K562 (cell line): ENCODE measurements around the gene EPHB3. TPM values are rescaled to one million over a fixed set of nuclear protein-coding genes. Genes with fewer than 3 reads are reported as not detected.

Experiments
- ATAC-seq: fragments of 200-7000 bp; cut with Tn5 transposase; 3 replicates; pipeline ENCODE4 v1.9.1; 2020; ENCODE audit warnings: moderate library complexity
- BruUV-seq: library from RNA; stranded (reverse); fragments of 400-500 nt; replicated peaks from 2 replicates; lab custom pipeline; 2021; lab: Mats Ljungman, UMichigan
- CTCF ChIA-PET: fragments of 300-600 bp; formaldehyde crosslinking; extraction: SDS; loops from one replicate; lab custom pipeline; 2021; ENCODE audit warnings: low intra/inter-chr PET ratio; lab: Yijun Ruan, JAX
- POLR2A ChIA-PET: fragments of 300-600, 350-650 bp; sonication (Branson Sonifier 250); formaldehyde crosslinking; extraction: SDS; loops from one replicate; lab custom pipeline; 2021; ENCODE audit warnings: antibody characterized with exemption, inconsistent platforms; lab: Yijun Ruan, JAX
- DNase-seq, 4 experiments: peaks; one replicate each; pipeline versions ENCODE4 v3.0.0 to v3.0.0-alpha.2; 2011 to 2018; ENCODE audit warnings: low spot score in 3 of 4, mixed read lengths in 3 of 4; ENCODE audit errors: extremely low read depth in 1 of 4
- FAIRE-seq: peaks from 2 replicates; lab custom pipeline; 2011; peaks lifted over from hg19 to GRCh38; lab: Jason Lieb, UNC
- H2AFZ ChIP-seq: 2 replicates; pipeline ENCODE4 v1.6.0; 2011; ENCODE audit warnings: low read depth, low read length, control low read depth, inconsistent platforms
- H3K27ac ChIP-seq: fragments of 200-600 bp; 3 replicates; pipeline ENCODE4 v1.8.0; 2011; ENCODE audit warnings: low read depth, mild to moderate bottlenecking, control low read depth, inconsistent platforms, low read length, moderate library complexity, mixed read lengths; ENCODE audit errors: extremely low read depth
- H3K27me3 ChIP-seq, 2 experiments: fragments of 300-600 bp in 1 of 2; 2 replicates in 1 of 2; 3 replicates in 1 of 2; pipeline versions ENCODE4 v1.6.0 to v1.8.0; 2011; ENCODE audit warnings: inconsistent platforms in 2 of 2, low read length in 2 of 2, mild to moderate bottlenecking in 1 of 2, mixed read lengths in 1 of 2, moderate library complexity in 1 of 2; ENCODE audit not compliant: control insufficient read depth in 2 of 2, insufficient read depth in 2 of 2
- H3K36me3 ChIP-seq: fragments of 300-600 bp; 3 replicates; pipeline ENCODE4 v1.8.0; 2011; ENCODE audit warnings: mild to moderate bottlenecking, low read length, inconsistent platforms; ENCODE audit not compliant: control insufficient read depth, insufficient read depth
- H3K4me1 ChIP-seq, 2 experiments: fragments of 200-600 bp in 1 of 2; replicated peaks in 1 of 2; 2 replicates in 1 of 2; 3 replicates in 1 of 2; pipeline versions ENCODE4 v1.5.1 to v1.8.0; 2011; ENCODE audit warnings: inconsistent platforms in 2 of 2, low read length in 2 of 2, mild to moderate bottlenecking in 1 of 2, mixed read lengths in 1 of 2, moderate library complexity in 1 of 2; ENCODE audit not compliant: control insufficient read depth in 2 of 2, insufficient read depth in 2 of 2
- H3K4me2 ChIP-seq: 2 replicates; pipeline ENCODE4 v1.6.1; 2011; ENCODE audit warnings: low read length, control low read depth, inconsistent platforms, mixed read lengths; ENCODE audit not compliant: insufficient read depth
- H3K4me3 ChIP-seq: fragments of 200-600 bp; sonication (generic), shearing (Covaris generic); 2 replicates; pipeline ENCODE4 v1.5.1; 2016; ENCODE audit warnings: control low read depth, inconsistent platforms
- H3K79me2 ChIP-seq: fragments of 200-600 bp; 3 replicates; pipeline ENCODE4 v1.8.0; 2011; ENCODE audit warnings: low read length, inconsistent platforms; ENCODE audit not compliant: control insufficient read depth, insufficient read depth
- H3K9ac ChIP-seq, 2 experiments: 2 replicates each; pipeline versions ENCODE4 v1.6.0 to v1.6.1; 2011; ENCODE audit warnings: low read depth in 2 of 2, low read length in 2 of 2, control low read depth in 1 of 2, inconsistent platforms in 1 of 2, mild to moderate bottlenecking in 1 of 2, mixed read lengths in 1 of 2; ENCODE audit not compliant: insufficient read depth in 1 of 2
- H3K9me1 ChIP-seq: one replicate; pipeline ENCODE4 v1.6.0; 2011; ENCODE audit warnings: inconsistent platforms, mild to moderate bottlenecking, low read length, moderate library complexity; ENCODE audit not compliant: control insufficient read depth, insufficient read depth
- H3K9me3 ChIP-seq: replicated peaks from 2 replicates; pipeline ENCODE4 v1.5.1; 2011; ENCODE audit warnings: low read depth, low read length, inconsistent platforms; ENCODE audit not compliant: control insufficient read depth, insufficient read depth
- H4K20me1 ChIP-seq: replicated peaks from 2 replicates; pipeline ENCODE4 v1.6.1; 2011; ENCODE audit warnings: low read length, inconsistent platforms, mixed read lengths; ENCODE audit not compliant: control insufficient read depth, insufficient read depth
- CEBPG ChIP-seq, 3 experiments: fragments of 200-800 bp in 1 of 3; sonication (Bioruptor generic) in 1 of 3; sonication (generic) in 1 of 3; formaldehyde crosslinking in 1 of 3; IDR thresholded peaks in 2 of 3; conservative IDR thresholded peaks in 1 of 3; 2 replicates each; pipeline versions ENCODE4 v1.6.1 to v1.8.0; 2016 to 2022; ENCODE audit warnings: missing compliant biosample characterization in 2 of 3, missing genetic modification characterization in 2 of 3, mild to moderate bottlenecking in 1 of 3, missing genetic modification reagents in 1 of 3
- FIP1L1 ChIP-seq: fragments of 200-400 bp; formaldehyde crosslinking; IDR thresholded peaks from 2 replicates; pipeline ENCODE4 v1.6.1; 2018; ENCODE audit warnings: mild to moderate bottlenecking, low read depth, low read length; ENCODE audit not compliant: poor library complexity, severe bottlenecking
- PCBP1 ChIP-seq: fragments of 200-400 bp; formaldehyde crosslinking; IDR thresholded peaks from 2 replicates; pipeline ENCODE4 v1.6.1; 2018; ENCODE audit warnings: mild to moderate bottlenecking, low read depth, low read length; ENCODE audit not compliant: poor library complexity, severe bottlenecking
- WGBS: fragments of 100-300 bp; shearing (Covaris generic); methylation state at CpG from one replicate; pipeline ENCODE4 v1.1.6; 2016; ENCODE audit warnings: low coverage, mixed read lengths; ENCODE audit not compliant: insufficient coverage; ENCODE audit errors: missing lambda C conversion rate; 5-methylcytosine and 5-hydroxymethylcytosine counted together
- in situ Hi-C: fragments of 300-500 bp; cut with MboI; formaldehyde crosslinking; loops from 4 replicates; pipeline ENCODE4 v1.15.0; 2018; ENCODE audit warnings: inconsistent platforms, mixed read lengths
- intact Hi-C: fragments of 100-400 bp; cut with micrococcal nuclease; formaldehyde crosslinking; loops from 2 replicates; pipeline ENCODE4 v1.14.2; 2022
- polyA plus RNA-seq, 8 experiments: library from polyadenylated mRNA; depleted of rRNA in 4 of 8; stranded (reverse) in 5 of 8; unstranded in 3 of 8; fragments of >200 nt; fragmentation: Nextera tagmentation in 2 of 8; fragmentation: Illumina TruSeq in 1 of 8; extraction: Ambion mirVana in 2 of 8; extraction: Trizol in 1 of 8; gene quantifications; 2 replicates each; pipeline versions ENCODE4 v1.2.1 to v1.2.3, GENCODE V29; 2011 to 2014; ENCODE audit warnings: inconsistent platforms in 1 of 8, missing spikeins in 1 of 8
- total RNA-seq, 7 experiments: library from RNA; depleted of rRNA in 6 of 7; stranded (reverse); fragments of >200 nt in 6 of 7; fragmentation: Illumina TruSeq in 2 of 7; extraction: Trizol in 2 of 7; gene quantifications; 2 replicates each; pipeline versions ENCODE4 v1.2.1 to v1.2.3, GENCODE V29; 2011 to 2021; ENCODE audit warnings: low replicate concordance in 1 of 7
- TF ChIP-seq, protein P1 (sequence below), 2 experiments: fragments of 450-650 bp; IDR thresholded peaks; 2 replicates each; pipeline ENCODE4 v1.6.1; 2018; ENCODE audit warnings: mild to moderate bottlenecking in 2 of 2, low read depth in 1 of 2; ENCODE audit not compliant: partially characterized antibody in 2 of 2
- TF ChIP-seq, protein P2 (sequence below): IDR thresholded peaks from 2 replicates; pipeline ENCODE4 v1.6.1; 2016; ENCODE audit warnings: missing genetic modification characterization, missing compliant biosample characterization

EPHB3 gene
- total and polyA plus RNA-seq, 9 of the 15 experiments (the other 6 are each of a cell fraction or from before 2014, with no cell fraction given) = not detected

DNA sequence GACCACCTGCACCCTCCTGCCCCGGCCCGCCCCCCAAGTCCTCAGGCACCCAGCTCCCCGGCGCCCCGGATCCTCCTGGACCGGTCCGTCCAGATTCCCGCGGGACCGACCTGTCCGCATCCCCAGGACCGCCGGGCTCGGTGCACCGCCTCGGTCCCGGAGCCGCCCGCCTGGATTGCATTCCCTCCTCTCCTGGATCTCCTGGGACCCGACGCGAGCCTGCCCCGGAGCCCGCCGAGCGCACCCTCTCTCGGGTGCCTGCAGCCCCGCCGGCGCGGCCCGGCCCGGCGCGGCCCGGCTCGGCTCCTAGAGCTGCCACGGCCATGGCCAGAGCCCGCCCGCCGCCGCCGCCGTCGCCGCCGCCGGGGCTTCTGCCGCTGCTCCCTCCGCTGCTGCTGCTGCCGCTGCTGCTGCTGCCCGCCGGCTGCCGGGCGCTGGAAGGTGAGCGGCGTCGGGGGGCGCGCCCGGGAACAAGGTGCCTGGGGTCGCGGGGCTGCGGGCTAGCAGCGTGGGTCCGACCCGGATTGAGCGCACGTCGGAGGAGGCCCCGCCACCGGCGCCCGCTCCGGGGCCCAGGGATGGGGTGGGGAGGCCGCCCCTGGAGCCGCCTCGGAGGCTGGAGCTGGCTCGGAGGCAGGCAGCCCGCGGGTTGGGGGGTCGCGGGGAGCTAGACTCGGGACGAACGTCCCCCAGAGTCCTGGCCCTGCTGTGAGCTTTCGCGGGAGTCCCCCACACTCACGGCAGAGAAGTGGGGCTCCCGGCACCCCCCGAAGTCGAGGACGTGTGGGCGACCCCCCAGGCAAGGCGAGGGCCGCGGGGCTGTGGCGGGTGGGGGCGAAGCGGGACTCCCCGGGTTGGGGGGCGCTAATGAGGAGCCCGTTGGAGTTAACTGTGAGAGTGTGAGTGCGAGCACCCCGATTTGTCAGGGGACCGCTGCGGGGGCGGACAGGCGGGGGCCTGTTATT, 610 bp downstream of the EPHB3 start:
- no peaks in the 10 kb centered on the region for H3K9me1 ChIP-seq
- H3K4me1 ChIP-seq = peaks cover 0 to 8% of the 10 kb centered on the region in 2 experiments; a peak in 2 of 5 replicates
- FAIRE-seq (no peak), DNase-seq (no peak), ATAC-seq (no peak)
- H3K9me3 ChIP-seq = no peaks in the 10 kb centered on the region
- H3K36me3 ChIP-seq = no peaks in the 10 kb centered on the region
- CTCF ChIA-PET = interaction anchor here (0.6 to 1.7 kb wide), 3 partner anchors 15 to 241 kb away, joined by 3 to 12 read pairs (median 4); no protein-coding TSS in a partner anchor
- WGBS = 63% methylated on average over 52 of the region's 109 CpGs
- H3K79me2 ChIP-seq = no peaks in the 10 kb centered on the region
- no peak overlapping the region for H2AFZ ChIP-seq
- no peak overlapping the region for H3K9ac ChIP-seq
- in situ Hi-C loops = no loop called here
- intact Hi-C loops = loop anchor here (1.0 kb wide), 1 partner anchor 215 kb away; no protein-coding TSS in a partner anchor
- POLR2A ChIA-PET = interaction anchor here (0.7 to 1.5 kb wide), 3 partner anchors 11 to 217 kb away, joined by 3 to 7 read pairs (median 3); no protein-coding TSS in a partner anchor
- no peak for TF ChIP-seq CEBPG (CRISPR knock-in tag; IDR thresholded peaks at IDR 0.05)
- no peak for TF ChIP-seq CEBPG (tag; conservative IDR thresholded peaks at IDR 0.05 in 1 of 2, IDR thresholded peaks at IDR 0.05 in 1 of 2)
- TF ChIP-seq PCBP1 = peak; percentile 6
- TF ChIP-seq, protein P1, sequence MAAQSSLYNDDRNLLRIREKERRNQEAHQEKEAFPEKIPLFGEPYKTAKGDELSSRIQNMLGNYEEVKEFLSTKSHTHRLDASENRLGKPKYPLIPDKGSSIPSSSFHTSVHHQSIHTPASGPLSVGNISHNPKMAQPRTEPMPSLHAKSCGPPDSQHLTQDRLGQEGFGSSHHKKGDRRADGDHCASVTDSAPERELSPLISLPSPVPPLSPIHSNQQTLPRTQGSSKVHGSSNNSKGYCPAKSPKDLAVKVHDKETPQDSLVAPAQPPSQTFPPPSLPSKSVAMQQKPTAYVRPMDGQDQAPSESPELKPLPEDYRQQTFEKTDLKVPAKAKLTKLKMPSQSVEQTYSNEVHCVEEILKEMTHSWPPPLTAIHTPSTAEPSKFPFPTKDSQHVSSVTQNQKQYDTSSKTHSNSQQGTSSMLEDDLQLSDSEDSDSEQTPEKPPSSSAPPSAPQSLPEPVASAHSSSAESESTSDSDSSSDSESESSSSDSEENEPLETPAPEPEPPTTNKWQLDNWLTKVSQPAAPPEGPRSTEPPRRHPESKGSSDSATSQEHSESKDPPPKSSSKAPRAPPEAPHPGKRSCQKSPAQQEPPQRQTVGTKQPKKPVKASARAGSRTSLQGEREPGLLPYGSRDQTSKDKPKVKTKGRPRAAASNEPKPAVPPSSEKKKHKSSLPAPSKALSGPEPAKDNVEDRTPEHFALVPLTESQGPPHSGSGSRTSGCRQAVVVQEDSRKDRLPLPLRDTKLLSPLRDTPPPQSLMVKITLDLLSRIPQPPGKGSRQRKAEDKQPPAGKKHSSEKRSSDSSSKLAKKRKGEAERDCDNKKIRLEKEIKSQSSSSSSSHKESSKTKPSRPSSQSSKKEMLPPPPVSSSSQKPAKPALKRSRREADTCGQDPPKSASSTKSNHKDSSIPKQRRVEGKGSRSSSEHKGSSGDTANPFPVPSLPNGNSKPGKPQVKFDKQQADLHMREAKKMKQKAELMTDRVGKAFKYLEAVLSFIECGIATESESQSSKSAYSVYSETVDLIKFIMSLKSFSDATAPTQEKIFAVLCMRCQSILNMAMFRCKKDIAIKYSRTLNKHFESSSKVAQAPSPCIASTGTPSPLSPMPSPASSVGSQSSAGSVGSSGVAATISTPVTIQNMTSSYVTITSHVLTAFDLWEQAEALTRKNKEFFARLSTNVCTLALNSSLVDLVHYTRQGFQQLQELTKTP (IDR thresholded peaks at IDR 0.05; ENCODE audit: low read depth in 1 of 2, partially characterized antibody in 2 of 2) = no peak
- TF ChIP-seq, protein P2, sequence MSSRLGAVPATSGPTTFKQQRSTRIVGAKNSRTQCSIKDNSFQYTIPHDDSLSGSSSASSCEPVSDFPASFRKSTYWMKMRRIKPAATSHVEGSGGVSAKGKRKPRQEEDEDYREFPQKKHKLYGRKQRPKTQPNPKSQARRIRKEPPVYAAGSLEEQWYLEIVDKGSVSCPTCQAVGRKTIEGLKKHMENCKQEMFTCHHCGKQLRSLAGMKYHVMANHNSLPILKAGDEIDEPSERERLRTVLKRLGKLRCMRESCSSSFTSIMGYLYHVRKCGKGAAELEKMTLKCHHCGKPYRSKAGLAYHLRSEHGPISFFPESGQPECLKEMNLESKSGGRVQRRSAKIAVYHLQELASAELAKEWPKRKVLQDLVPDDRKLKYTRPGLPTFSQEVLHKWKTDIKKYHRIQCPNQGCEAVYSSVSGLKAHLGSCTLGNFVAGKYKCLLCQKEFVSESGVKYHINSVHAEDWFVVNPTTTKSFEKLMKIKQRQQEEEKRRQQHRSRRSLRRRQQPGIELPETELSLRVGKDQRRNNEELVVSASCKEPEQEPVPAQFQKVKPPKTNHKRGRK (tag) = no peak
- TF ChIP-seq FIP1L1 = no peak
- H3K4me2 ChIP-seq = no peak overlapping the region
- BruUV-seq = no TSS peak
- H3K27ac ChIP-seq = no peak overlapping the region
- H4K20me1 ChIP-seq = 0 out of 2 replicates have a peak, but pooled peaks cover 3% of the 10 kb centered on the region
- no peak overlapping the region for H3K4me3 ChIP-seq
- H3K27me3 ChIP-seq = peaks cover 18 to 71% of the 10 kb centered on the region in 2 experiments; a peak in 4 of 5 replicates
